ENCODE results near the gene SAPCD1.

The SAPCD1 gene

GRCh38 chr6:31742894-31743293 lies 19.6 kb upstream of the SAPCD1 start:
- TF ChIP-seq HDGF (IDR thresholded peaks at IDR 0.05; ENCODE audit: borderline replicate concordance): no peak
- TF ChIP-seq ELF4 (IDR thresholded peaks at IDR 0.05): no peak
- no peak for TF ChIP-seq ZNF384 (IDR thresholded peaks at IDR 0.05)
- TF ChIP-seq L3MBTL2 (conservative IDR thresholded peaks at IDR 0.05): no peak
- TF ChIP-seq TARDBP (IDR thresholded peaks at IDR 0.05): no peak
- no peak for TF ChIP-seq LEF1 (IDR thresholded peaks at IDR 0.05; ENCODE audit: borderline replicate concordance)
- no peak for TF ChIP-seq NFRKB (IDR thresholded peaks at IDR 0.05)
- TF ChIP-seq SUZ12 (IDR thresholded peaks at IDR 0.05): no peak
- no peak for TF ChIP-seq SP1 (IDR thresholded peaks at IDR 0.05)
- TF ChIP-seq PKNOX1 (IDR thresholded peaks at IDR 0.05): no peak
- TF ChIP-seq FOXA1 (IDR thresholded peaks at IDR 0.05): no peak
- TF ChIP-seq BHLHE40 (IDR thresholded peaks at IDR 0.05; ENCODE audit: borderline replicate concordance): no peak
- TF ChIP-seq CTBP1 (IDR thresholded peaks at IDR 0.05; ENCODE audit: borderline replicate concordance): no peak
- no peak for TF ChIP-seq ARNT (IDR thresholded peaks at IDR 0.05)
- no peak for DNase-seq (ENCODE audit: extremely low spot score)
- CTCF ChIA-PET: no interaction called here
- POLR2A ChIA-PET: no interaction called here

GRCh38 chr6:31744422-31744821 lies 18.0 kb upstream of the SAPCD1 start:
- TF ChIP-seq LEF1 (IDR thresholded peaks at IDR 0.05; ENCODE audit: borderline replicate concordance): no peak
- no peak for TF ChIP-seq BHLHE40 (IDR thresholded peaks at IDR 0.05; ENCODE audit: borderline replicate concordance)
- no peak for TF ChIP-seq PKNOX1 (IDR thresholded peaks at IDR 0.05)
- TF ChIP-seq CTBP1 (IDR thresholded peaks at IDR 0.05; ENCODE audit: borderline replicate concordance): no peak
- TF ChIP-seq ARNT (IDR thresholded peaks at IDR 0.05): no peak
- no peak for TF ChIP-seq TARDBP (IDR thresholded peaks at IDR 0.05)
- no peak for TF ChIP-seq FOXM1 (IDR thresholded peaks at IDR 0.05; ENCODE audit: borderline replicate concordance)
- no peak for TF ChIP-seq ELF4 (IDR thresholded peaks at IDR 0.05)
- no peak for TF ChIP-seq ZNF384 (IDR thresholded peaks at IDR 0.05)
- TF ChIP-seq FOXK2 (IDR thresholded peaks at IDR 0.05): no peak
- TF ChIP-seq HDGF (IDR thresholded peaks at IDR 0.05; ENCODE audit: borderline replicate concordance): no peak
- no peak for TF ChIP-seq SP1 (IDR thresholded peaks at IDR 0.05)
- ChIA-PET CTCF (no interaction called here), POLR2A (interaction anchor here (1.5 to 1.7 kb wide), 2 partner anchors 11 to 41 kb away, joined by 3 read pairs; partner anchors contain the start of gene ABHD16A)
- no peak for DNase-seq (ENCODE audit: extremely low spot score)

- DNase-seq (ENCODE audit: extremely low spot score): no peak
- POLR2A ChIA-PET: interaction anchor here (1.0 to 5.3 kb wide), 3 partner anchors 11 to 19 kb away, joined by 3 to 57 read pairs (median 3); partner anchors contain the start of genes CLIC1 and MSH5
- CTCF ChIA-PET: no interaction called here
- TF ChIP-seq CTBP1 (IDR thresholded peaks at IDR 0.05; ENCODE audit: borderline replicate concordance): no peak
- TF ChIP-seq SP1 (IDR thresholded peaks at IDR 0.05): no peak
- no peak for TF ChIP-seq LEF1 (IDR thresholded peaks at IDR 0.05; ENCODE audit: borderline replicate concordance)
- no peak for TF ChIP-seq PKNOX1 (IDR thresholded peaks at IDR 0.05)
- TF ChIP-seq HDGF (IDR thresholded peaks at IDR 0.05; ENCODE audit: borderline replicate concordance): no peak
- no peak for TF ChIP-seq NFRKB (IDR thresholded peaks at IDR 0.05)
- no peak for TF ChIP-seq TARDBP (IDR thresholded peaks at IDR 0.05)
- TF ChIP-seq ELF4 (IDR thresholded peaks at IDR 0.05): no peak
- TF ChIP-seq L3MBTL2 (conservative IDR thresholded peaks at IDR 0.05): no peak
- no peak for TF ChIP-seq ZNF384 (IDR thresholded peaks at IDR 0.05)
Observed at GRCh38 chr6:31749301-31750036, 13.0 kb upstream of the SAPCD1 start.

- ChIA-PET POLR2A (interaction anchor here (1.0 to 5.3 kb wide), 2 partner anchors 12 to 20 kb away, joined by 3 to 57 read pairs; partner anchors contain the start of genes CLIC1 and MSH5), CTCF (no interaction called here)
- TF ChIP-seq BHLHE40 (IDR thresholded peaks at IDR 0.05; ENCODE audit: borderline replicate concordance) (no peak), FOXA1 (IDR thresholded peaks at IDR 0.05) (no peak), LEF1 (IDR thresholded peaks at IDR 0.05; ENCODE audit: borderline replicate concordance) (no peak), FOXK2 (IDR thresholded peaks at IDR 0.05) (no peak), NFRKB (IDR thresholded peaks at IDR 0.05) (no peak), ELF4 (IDR thresholded peaks at IDR 0.05) (no peak), SUZ12 (IDR thresholded peaks at IDR 0.05) (no peak), SP1 (IDR thresholded peaks at IDR 0.05) (no peak), TARDBP (IDR thresholded peaks at IDR 0.05) (no peak), PKNOX1 (IDR thresholded peaks at IDR 0.05) (no peak), L3MBTL2 (conservative IDR thresholded peaks at IDR 0.05) (no peak), FOXM1 (IDR thresholded peaks at IDR 0.05; ENCODE audit: borderline replicate concordance) (no peak), ARNT (IDR thresholded peaks at IDR 0.05) (no peak), HDGF (IDR thresholded peaks at IDR 0.05; ENCODE audit: borderline replicate concordance) (no peak), ZNF384 (IDR thresholded peaks at IDR 0.05) (no peak), CTBP1 (IDR thresholded peaks at IDR 0.05; ENCODE audit: borderline replicate concordance) (no peak)
- no peak for DNase-seq (ENCODE audit: extremely low spot score)
Observed at GRCh38 chr6:31750411-31751022, 11.9 kb upstream of the SAPCD1 start.
